ENCODE data around the gene SLC12A8.

DNA sequence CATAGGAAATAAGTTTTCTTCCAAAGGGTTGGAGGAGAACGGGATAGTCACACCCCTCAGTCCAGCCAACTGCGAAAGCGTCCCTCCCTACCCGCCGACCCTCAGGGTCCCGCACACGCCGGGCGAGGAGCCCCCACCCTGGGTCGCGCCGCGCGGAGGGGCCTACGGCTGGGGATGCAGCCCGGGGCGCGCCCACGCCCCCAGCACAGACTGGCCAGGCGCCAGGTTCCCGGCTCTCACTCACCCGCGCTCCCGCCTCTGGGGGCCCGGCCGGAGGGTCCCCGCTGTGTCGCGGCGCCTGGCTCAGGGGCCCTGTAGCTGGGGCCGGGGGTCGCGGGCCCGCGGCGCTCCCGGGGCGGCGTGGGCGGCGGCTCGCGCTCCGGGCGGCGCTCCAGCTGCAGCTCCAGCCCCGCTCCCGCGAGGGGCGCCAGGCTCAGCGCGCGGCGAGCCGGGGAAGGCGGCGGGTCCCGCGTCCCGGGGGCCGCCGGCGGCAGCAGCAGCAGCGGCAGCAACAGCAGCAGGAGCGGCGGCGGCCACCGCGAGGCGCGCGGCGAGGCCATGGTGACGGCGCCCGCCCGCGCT, 157.1 kb downstream of the SLC12A8 start:
- TF ChIP-seq, protein P1, sequence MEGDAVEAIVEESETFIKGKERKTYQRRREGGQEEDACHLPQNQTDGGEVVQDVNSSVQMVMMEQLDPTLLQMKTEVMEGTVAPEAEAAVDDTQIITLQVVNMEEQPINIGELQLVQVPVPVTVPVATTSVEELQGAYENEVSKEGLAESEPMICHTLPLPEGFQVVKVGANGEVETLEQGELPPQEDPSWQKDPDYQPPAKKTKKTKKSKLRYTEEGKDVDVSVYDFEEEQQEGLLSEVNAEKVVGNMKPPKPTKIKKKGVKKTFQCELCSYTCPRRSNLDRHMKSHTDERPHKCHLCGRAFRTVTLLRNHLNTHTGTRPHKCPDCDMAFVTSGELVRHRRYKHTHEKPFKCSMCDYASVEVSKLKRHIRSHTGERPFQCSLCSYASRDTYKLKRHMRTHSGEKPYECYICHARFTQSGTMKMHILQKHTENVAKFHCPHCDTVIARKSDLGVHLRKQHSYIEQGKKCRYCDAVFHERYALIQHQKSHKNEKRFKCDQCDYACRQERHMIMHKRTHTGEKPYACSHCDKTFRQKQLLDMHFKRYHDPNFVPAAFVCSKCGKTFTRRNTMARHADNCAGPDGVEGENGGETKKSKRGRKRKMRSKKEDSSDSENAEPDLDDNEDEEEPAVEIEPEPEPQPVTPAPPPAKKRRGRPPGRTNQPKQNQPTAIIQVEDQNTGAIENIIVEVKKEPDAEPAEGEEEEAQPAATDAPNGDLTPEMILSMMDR (conservative IDR thresholded peaks at IDR 0.05; ENCODE audit: low read depth in 2 of 2): no peak
- no peak for TF ChIP-seq POLR2AphosphoS5 (IDR thresholded peaks at IDR 0.05; ENCODE audit: low read depth)
- no peak for TF ChIP-seq EZH2 (IDR thresholded peaks at IDR 0.05; ENCODE audit: low read depth, unreplicated experiment)
- no peak for TF ChIP-seq CREB1 (CRISPR knock-in tag; IDR thresholded peaks at IDR 0.05; ENCODE audit: low read depth)
- TF ChIP-seq JUNB (IDR thresholded peaks at IDR 0.05; ENCODE audit: unreplicated experiment): no peak
- no peak for TF ChIP-seq EZH2phosphoT487 (IDR thresholded peaks at IDR 0.05; ENCODE audit: unreplicated experiment)
- TF ChIP-seq ZNF331 (CRISPR knock-in tag; IDR thresholded peaks at IDR 0.05; ENCODE audit: low read depth): no peak
